Left lobe of liver (tissue), 2 donors: ENCODE measurements around the gene APOBEC3A. TPM values are rescaled to one million over a fixed set of nuclear protein-coding genes. Genes with fewer than 3 reads are reported as not detected.
A peak's percentile ranks its signal among the peaks of the same experiment; 100 is the strongest.
"Not testable (repeated sequence)": the region's sequence is repeated elsewhere in the genome, so short reads cannot be mapped to it uniquely, and the experiment has no call there.

Source experiments
- ATAC-seq: fragments of 200-7000 bp; cut with Tn5 transposase; one replicate; pipeline ENCODE4 v1.9.1; 2020; ENCODE audit warnings: mild to moderate bottlenecking, moderate library complexity
- DNase-seq: peaks from one replicate; pipeline ENCODE4 v3.0.0-alpha.2; 2020; ENCODE audit warnings: low spot score
- total RNA-seq: library from RNA; stranded (reverse); gene quantifications from one replicate; pipeline ENCODE4 v1.2.1, GENCODE V29; 2021
- donor health status: DM: no; HTN: no; CAD: no; lungs with moderate emphysema.
- donor health status: DM: no; HTN: yes; CAD: no.

The APOBEC3A gene
- total RNA-seq, 1 donor from 2014 or later: 0.98 TPM

DNA sequence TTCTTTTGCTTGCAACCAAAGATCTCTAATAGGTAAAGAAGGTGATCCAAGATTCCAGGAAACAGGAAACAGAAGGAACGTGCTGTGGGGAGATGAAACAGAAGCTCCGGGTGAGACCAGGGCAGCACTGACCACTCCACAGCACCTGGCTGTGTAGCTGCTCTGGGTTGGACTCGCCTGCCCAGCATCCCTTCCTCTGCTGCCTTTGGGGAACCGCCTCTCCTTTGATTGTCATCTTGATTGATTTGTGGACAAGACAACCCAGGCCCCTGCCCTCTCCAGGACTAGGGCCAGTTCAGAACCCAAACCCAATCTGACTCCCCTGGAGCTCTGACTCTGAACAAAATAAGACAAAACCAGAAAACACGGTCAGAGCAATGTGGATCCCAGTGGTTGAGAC lies 14.7 kb upstream of the APOBEC3A start:
- ATAC-seq: no peak
- DNase-seq: peak; percentile 41

DNA sequence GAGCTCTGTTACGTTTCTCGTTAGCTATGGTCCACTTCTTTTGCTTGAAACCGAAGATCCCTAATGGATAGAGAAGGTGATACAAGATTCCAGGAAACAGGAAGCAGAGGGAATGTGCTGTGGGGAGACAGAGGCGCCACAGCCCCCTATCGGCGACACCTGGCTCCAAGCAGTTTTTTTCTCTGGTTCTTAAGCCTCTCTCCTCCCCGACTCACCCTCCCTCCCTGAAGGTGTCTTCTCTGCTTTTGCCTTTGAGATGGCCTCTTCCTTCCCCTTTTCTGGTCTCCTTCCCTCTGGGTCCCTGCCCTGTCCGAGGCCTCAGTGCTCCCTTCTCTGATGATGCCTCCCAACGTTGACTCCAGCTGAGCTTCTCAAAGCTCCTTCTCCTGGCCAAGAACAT lies 14.2 kb upstream of the APOBEC3A start:
- ATAC-seq (no peak), DNase-seq (peak; percentile 42)

DNA sequence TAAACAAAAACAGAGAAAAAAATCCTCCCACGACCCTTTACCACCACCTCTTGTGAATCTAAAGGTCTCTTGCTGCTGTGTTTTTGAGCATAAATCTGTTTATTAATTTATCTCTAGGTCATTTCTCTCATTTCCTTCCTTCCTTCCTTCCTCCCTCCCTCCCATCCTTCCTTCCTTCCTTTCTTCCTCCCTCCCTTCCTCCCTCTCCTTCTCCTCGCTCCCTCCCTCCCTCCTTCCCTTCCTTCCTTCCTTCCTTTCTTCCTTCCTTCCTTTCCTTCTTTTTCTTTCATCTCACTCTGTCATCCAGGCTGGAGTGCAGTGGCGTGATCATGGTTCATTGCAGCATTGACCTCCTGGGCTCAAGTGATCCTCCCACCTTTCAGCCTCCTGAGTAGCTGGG lies 13.5 kb upstream of the APOBEC3A start:
- ATAC-seq: no peak
- DNase-seq: no peak

GRCh38 chr22:38944653-38945052 lies 12.8 kb upstream of the APOBEC3A start:
- ATAC-seq (no peak), DNase-seq (no peak)

DNA sequence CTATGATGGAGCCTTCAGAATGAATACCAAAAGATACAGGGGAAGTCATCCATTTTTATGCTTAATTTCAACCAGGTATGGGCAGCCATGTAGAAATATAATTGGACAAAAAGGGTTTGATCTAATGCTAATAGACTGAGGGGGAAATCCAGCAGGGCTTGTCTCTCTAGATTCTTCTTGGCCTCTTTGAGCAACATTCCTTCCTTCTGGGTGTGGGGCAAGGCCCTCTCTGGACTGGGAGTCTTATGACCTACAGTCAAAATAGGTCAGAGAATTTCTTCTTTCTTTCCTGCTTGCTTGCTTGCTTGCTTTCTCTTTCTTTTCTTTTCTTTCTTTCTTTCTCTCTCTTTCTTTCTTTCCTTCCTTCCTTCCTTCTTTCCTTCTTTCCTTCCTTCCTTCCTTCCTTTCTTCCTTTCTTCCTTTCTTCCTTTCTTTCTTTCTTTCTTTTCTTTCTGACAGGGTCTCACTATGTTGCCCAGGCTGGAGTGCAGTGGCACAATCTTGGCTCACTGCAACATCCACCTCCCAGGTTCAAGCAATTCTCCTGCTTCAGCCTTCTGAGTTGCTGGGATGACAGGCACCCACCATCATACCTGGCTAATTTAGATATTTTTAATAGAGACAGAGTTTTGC lies 11.6 kb upstream of the APOBEC3A start:
- not testable (repeated sequence) for DNase-seq

DNA sequence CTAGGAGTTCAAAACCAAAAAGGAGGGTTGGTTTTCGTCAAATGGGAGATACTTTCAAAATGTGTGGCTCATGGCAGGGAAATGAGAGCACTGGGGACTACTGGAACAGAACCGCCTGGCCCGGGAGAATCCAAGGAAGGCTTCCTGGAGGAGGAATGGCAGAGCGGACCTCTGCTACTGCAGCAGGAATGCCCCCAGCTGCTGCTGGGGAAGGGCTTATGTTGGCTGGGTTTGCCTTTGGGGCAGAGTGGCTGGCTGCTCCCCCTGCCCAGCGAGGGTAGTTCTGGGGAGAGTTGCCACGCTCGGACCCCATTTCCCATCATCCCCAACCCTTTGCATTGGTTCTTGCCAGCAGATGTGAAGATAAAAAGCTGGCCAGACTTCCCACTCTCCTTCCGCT lies 10.6 kb upstream of the APOBEC3A start:
- DNase-seq (no peak), ATAC-seq (no peak)

More for the DNA sequence above, 11.6 kb upstream of the APOBEC3A start:
- not testable (repeated sequence) for ATAC-seq

DNA sequence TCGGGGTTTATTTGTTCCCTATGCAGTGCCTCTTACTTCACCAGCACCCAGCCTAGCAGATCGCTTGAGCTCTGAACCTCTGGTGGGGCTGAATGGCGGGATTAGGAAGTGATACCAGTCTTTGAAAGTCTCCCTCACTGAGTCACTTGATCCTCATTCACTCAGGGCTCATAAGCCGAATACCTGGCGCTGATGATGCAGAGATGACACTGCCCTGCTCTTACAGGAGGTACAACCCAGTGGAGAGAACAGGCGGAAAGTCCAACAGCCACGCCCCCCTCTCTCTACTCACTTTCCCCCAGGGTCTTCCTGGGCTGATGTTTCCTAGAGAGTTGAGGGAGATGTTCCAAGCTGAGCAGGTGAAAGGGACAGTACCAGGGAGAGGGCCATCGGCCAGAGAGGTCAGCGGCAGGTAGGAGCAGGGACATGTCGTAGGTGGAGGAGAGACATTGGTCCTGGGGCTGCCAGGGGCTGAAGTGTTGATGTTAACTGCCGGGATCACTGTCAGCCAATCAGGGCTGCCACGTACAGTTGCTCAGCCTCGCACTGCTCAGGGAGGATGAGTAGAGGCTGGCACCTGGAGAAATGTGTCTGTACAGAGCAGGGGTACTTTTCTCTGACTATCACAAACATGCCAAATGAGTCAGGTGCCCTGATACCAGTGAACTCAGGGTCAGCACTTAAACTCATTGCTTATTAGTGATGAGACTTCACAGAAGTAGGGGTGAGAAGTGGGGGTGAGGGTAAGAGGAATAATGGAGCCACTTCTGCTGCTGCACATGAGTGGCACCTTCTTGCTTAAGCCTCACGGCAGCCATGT lies 9.9 kb upstream of the APOBEC3A start:
- ATAC-seq (no peak), DNase-seq (no peak)

DNA sequence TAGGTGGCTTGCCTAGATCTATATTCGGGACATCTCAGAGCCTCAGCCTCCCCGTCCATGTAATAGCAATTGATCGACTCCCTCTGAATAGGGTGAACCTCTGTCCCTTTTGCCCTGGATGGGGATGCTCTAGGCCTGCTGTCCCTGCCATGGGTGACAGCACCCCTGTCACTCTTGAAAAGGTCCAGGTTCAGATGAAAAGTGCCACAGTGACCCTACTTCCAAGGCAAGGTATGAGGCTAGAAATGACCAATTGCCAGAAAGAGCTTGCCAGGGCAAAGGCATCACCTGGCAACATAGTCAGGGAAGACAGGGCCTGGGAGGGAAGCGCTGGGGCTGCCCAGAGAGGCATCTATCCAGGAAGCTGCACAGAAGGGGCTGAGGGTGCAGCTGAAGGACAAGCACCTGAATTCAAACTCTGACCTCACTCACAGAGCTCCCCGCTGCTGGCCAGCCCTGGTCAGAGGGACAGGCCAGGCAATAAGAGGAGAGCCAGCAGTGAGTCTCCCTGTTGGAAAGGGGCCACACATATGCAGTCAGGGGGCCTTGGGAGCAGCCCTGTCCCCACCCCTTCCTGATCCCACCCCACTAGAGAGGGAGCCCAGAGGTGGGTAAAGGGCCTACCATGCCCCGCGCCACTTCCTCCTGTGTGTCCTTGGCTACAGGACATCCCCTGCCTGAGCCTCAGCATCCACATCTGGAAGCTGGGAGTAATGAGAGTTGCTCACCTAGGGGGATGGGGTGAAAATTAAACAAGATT lies 9.0 kb upstream of the APOBEC3A start:
- DNase-seq (no peak), ATAC-seq (no peak)

DNA sequence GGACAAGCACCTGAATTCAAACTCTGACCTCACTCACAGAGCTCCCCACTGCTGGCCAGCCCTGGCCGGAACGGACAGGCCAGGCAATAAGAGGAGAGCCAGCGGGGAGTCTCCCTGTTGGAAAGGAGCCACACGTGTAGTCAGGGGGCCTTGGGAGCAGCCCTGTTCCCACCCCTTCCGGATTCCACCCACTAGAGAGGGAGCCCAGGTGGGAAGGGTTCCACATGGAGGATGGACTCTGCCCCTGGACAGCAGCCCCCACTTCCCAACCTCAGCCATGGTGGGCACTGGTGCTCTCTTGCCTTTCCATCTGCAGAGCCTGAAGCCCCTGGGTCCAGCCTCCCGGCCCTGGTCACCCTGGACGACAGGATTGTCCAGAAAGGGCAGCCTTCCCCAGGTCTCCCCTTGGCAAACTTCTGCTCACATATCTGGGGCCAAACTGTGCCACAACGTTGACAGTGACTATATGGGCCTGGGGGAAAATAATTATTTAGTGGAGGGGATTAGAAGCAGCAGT lies 7.5 kb upstream of the APOBEC3A start:
- ATAC-seq (no peak), DNase-seq (no peak)

- ATAC-seq (no peak), DNase-seq (no peak)
Measured at GRCh38 chr22:38950527-38951295, 6.7 kb upstream of the APOBEC3A start.

- ATAC-seq (peak; percentile 31), DNase-seq (no peak)
Measured at GRCh38 chr22:38951734-38952133, 5.7 kb upstream of the APOBEC3A start.

DNA sequence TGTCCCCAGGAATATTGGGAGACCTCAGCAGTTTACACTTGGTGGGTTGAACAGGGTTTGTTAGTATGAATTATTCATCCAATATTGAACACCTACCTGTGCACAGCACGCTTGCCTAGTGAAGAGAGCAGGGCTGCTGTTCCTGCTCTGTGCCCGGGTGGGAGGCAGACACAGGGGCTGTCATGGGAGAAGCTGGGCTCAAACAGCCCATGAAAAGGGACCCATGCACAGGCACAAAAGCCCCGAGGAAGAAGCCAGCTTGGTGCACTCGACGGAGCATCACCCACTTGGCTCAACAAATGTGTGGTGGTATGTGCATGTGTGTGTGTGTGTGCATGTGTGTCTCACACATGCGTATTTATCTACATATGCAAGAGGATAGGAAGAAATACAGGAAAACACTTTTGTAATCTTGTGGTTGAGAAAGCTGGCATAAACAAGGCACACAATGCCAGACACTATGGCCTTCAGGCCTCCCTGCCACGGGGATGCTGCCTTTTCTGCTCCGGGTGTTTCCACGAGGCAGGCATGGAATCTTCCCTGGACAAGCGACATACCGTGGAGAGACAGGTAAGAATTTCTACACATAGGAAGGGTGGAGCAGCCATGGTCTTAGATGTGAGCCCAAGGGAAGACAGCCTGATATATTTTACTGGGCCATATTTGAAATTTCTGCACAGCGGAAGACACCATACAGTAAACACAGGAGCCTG lies 5.0 kb upstream of the APOBEC3A start:
- no peak for ATAC-seq
- DNase-seq: no peak

GRCh38 chr22:38953091-38953490 lies 4.3 kb upstream of the APOBEC3A start:
- ATAC-seq (no peak), DNase-seq (no peak)

DNA sequence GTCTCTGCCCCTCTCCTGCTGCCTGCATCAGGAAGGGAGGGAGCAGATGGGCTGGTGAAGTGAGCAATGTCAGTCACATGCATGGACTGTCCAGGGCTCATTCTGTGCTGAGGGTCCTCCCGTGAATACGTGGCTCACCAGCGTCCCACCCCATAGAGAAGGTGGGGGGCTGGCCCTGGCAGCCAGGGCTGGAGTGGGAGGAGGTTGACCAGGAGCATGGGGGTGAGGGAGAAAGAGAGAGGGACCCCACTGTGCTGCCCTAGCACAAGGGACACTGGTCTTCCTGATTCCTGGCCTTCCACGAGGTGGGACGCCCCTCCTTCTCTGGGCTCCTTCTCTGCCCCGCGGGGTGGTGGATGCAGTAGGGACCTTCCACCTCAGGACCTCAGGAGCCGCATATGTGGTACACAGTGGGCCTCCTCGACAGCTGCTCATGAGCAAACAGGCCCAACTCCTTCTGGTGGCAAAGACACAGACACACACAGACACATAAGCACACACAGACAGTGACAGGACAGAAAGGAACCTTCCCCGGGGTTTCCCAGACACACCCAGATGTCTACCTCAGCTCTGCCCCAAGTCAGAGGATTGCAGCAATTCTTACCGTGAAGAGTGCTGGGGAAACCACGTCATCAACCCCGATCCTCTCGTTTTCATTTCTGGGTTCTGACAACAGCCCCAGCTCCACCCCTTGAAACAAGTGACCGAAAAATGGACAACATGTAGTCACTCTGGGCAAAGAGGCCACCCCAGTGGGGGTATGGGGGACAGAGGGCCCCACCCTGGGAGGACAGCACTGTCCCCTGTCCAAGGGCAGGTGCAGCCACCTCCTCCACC lies 3.6 kb upstream of the APOBEC3A start:
- DNase-seq: no peak
- ATAC-seq: peak; percentile 19

GRCh38 chr22:38954414-38955043 lies 2.9 kb upstream of the APOBEC3A start:
- DNase-seq: no peak
- ATAC-seq: no peak

GRCh38 chr22:38955250-38955905 lies 2.0 kb upstream of the APOBEC3A start:
- DNase-seq: no peak
- ATAC-seq: no peak

GRCh38 chr22:38955926-38956325 lies 1.5 kb upstream of the APOBEC3A start:
- ATAC-seq (no peak), DNase-seq (no peak)

DNA sequence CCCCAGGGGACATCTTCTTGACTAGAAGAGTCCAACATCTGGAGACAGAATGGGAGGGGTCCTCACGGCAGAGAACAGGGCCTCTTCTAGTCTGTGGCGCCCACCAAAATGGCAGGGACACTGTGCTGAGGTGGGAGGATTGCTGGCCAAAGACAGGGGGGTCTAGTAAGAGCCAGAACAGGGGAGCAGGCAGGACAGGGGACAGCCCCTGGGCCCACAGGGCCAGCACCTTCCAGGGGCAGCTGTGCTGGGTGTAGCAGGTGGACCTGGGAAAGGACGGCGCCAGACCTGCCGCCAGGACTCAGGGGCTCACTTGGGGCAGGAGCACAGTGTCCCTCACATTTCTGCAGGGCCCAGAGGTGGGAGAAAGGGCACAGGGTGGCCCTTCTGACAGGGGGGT lies 858 bp upstream of the APOBEC3A start:
- no peak for ATAC-seq
- no peak for DNase-seq
